Left ventricle myocardium inferior (tissue), 1 donor: ENCODE data around the gene PTPRT. TPM values are rescaled to one million over a fixed set of nuclear protein-coding genes. Genes with fewer than 3 reads are reported as not detected.

Experiments used
- DNase-seq: peaks from one replicate; pipeline ENCODE4 v3.0.0-alpha.2; 2020
- H3K27ac ChIP-seq: fragments of 200-600 bp; replicated peaks from 2 replicates; pipeline ENCODE4 v1.8.0; 2021
- H3K27me3 ChIP-seq: fragments of 200-600 bp; 2 replicates; pipeline ENCODE4 v1.8.0; 2021; ENCODE audit warnings: low read depth
- H3K36me3 ChIP-seq: fragments of 200-600 bp; 2 replicates; pipeline ENCODE4 v1.8.0; 2021
- H3K4me1 ChIP-seq: fragments of 200-600 bp; 2 replicates; pipeline ENCODE4 v1.8.0; 2021
- H3K4me3 ChIP-seq: fragments of 200-600 bp; 2 replicates; pipeline ENCODE4 v1.8.0; 2021; ENCODE audit warnings: mild to moderate bottlenecking, moderate library complexity
- H3K9me3 ChIP-seq: fragments of 200-600 bp; replicated peaks from 2 replicates; pipeline ENCODE4 v1.8.0; 2021
- CTCF ChIP-seq: fragments of 200-600 bp; IDR thresholded peaks from 2 replicates; pipeline ENCODE4 v1.8.0; 2021; ENCODE audit warnings: antibody characterized with exemption, mild to moderate bottlenecking, borderline replicate concordance
- intact Hi-C: fragments of 100-400 bp; cut with micrococcal nuclease; formaldehyde crosslinking; loops from one replicate; pipeline ENCODE4 v1.11.0; 2022
- total RNA-seq: library from RNA; stranded (reverse); fragmentation: NEBNext Ultra II Directional; extraction: Animal tissue kit (Norgen Biotek cat#: 25700); gene quantifications from one replicate; pipeline ENCODE4 v1.2.1, GENCODE V29; 2021
- donor health status: DM: no; HTN: yes; CAD: no; lungs with severe emphysema.

The PTPRT gene
- total RNA-seq, 1 donor from 2014 or later, result 0.08 TPM

GRCh38 chr20:42181064-42181463, 1008.6 kb downstream of the PTPRT start:
- TF ChIP-seq CTCF, result no peak
- DNase-seq, result no peak
- Histone ChIP-seq H3K27ac (no peak overlapping the region), H3K9me3 (no peaks in the 10 kb centered on the region), H3K36me3 (no peaks in the 10 kb centered on the region), H3K4me1 (no peaks in the 10 kb centered on the region), H3K27me3 (peaks cover 11% of the 10 kb centered on the region), H3K4me3 (no peak overlapping the region)
- intact Hi-C loops, result no loop called here

- no peak overlapping the region for H3K4me3 ChIP-seq
- H3K36me3 ChIP-seq, result no peaks in the 10 kb centered on the region
- no peaks in the 10 kb centered on the region for H3K4me1 ChIP-seq
- H3K27ac ChIP-seq, result no peak overlapping the region
- TF ChIP-seq CTCF, result no peak
- no peak for DNase-seq
- intact Hi-C loops, result no loop called here
- peaks cover 11% of the 10 kb centered on the region for H3K27me3 ChIP-seq
- no peaks in the 10 kb centered on the region for H3K9me3 ChIP-seq
Measured at GRCh38 chr20:42179768-42180167, 1009.9 kb downstream of the PTPRT start.

GRCh38 chr20:42173440-42173839, 1016.3 kb downstream of the PTPRT start:
- H3K4me1 ChIP-seq, result no peaks in the 10 kb centered on the region
- no peak overlapping the region for H3K4me3 ChIP-seq
- TF ChIP-seq CTCF, result no peak
- no peak overlapping the region for H3K27ac ChIP-seq
- no peak for DNase-seq
- intact Hi-C loops, result no loop called here
- no peaks in the 10 kb centered on the region for H3K36me3 ChIP-seq
- H3K27me3 ChIP-seq, result peaks cover 10% of the 10 kb centered on the region
- no peaks in the 10 kb centered on the region for H3K9me3 ChIP-seq

- Histone ChIP-seq H3K4me1 (no peaks in the 10 kb centered on the region), H3K27ac (no peak overlapping the region), H3K27me3 (peaks cover 13% of the 10 kb centered on the region), H3K4me3 (no peak overlapping the region), H3K9me3 (no peaks in the 10 kb centered on the region), H3K36me3 (no peaks in the 10 kb centered on the region)
- TF ChIP-seq CTCF, result no peak
- intact Hi-C loops, result no loop called here
- no peak for DNase-seq
Measured at GRCh38 chr20:42164121-42164890, 1025.4 kb downstream of the PTPRT start.

- no peak for DNase-seq
- Histone ChIP-seq H3K36me3 (no peaks in the 10 kb centered on the region), H3K27ac (no peak overlapping the region), H3K9me3 (no peaks in the 10 kb centered on the region), H3K4me3 (no peak overlapping the region), H3K4me1 (no peaks in the 10 kb centered on the region), H3K27me3 (peaks cover 23% of the 10 kb centered on the region)
- TF ChIP-seq CTCF, result no peak
- intact Hi-C loops, result no loop called here
Measured at GRCh38 chr20:42161228-42161829, 1028.4 kb downstream of the PTPRT start.
